NCI-H748 (cell line): ENCODE results near the gene KCTD11.

Experiments used
- DNase-seq: peaks from one replicate; lab custom pipeline; 2025; ENCODE audit not compliant: unreplicated experiment; lab: John Stamatoyannopoulos, UW

The KCTD11 gene

GRCh38 chr17:7351665-7352502 is at the start of gene KCTD11:
Gene KCTD11, plus strand, starts transcription at chr17:7352162.
- DNase-seq = peak; percentile 82

DNA sequence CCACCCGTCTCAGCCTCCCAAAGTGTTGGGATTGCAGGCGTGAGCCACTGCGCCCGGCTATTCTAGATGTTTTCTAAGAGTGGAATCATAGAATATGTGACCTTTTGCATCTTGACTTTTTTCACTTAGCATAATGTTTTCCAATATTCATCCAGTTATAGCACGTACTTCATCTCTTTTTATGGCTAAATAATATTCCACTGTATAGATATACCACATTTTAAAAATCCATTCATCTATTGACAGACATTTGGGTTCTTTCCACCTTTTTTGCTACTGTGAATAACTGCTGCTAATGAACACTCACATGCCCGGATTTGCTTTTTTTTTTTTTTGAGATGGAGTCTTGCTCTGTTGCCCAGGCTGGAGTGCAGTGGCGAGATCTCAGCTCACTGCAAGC is 47.8 kb upstream of the KCTD11 start:
- no peak for DNase-seq

DNA sequence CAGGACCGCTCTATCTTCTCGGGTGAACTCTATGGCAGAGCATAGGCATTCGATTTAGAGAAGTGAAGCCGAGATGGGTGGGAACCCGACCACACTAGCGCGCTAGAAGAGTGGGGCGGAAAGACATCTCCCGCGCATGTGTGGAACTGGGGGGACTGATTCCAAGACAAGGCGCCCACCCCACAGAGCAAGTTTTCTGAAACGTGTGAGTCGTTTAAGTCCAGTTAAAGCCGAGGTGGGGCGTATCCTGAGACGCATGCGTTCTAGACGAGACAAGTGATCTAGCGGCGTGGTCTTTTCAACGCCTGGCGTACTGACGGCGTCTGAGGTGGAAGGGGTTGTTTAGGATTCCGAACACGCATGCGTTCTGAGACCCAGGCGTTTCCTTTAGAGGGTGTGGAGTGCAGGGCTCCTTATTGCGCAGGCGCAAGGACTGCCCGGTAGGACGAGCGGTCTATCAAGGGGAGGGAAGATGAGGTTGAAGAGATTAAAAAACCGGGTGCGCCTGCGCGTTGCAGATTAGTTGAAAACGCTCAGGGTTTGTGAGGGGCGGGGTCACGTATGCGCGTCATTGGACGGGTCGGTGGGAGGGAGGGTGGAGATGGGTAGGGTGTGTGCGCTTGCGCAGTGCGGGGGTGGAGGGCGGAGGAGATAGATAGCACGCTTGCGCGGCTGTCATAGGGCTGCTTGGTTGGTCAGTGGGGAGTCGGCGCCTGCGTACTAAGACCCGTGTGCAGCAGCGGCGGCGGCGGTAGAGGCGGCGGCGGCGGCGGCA is 44.9 kb upstream of the KCTD11 start, which contains the start of gene EIF5A:
EIF5A (plus strand) TSS at position 718 of the 775 bp plus-strand sequence. CDS start 2,008 bp downstream, outside the sequence.
- DNase-seq = peak; percentile 100

GRCh38 chr17:7307686-7308624 is 44.0 kb upstream of the KCTD11 start:
- DNase-seq = peak; percentile 61

DNA sequence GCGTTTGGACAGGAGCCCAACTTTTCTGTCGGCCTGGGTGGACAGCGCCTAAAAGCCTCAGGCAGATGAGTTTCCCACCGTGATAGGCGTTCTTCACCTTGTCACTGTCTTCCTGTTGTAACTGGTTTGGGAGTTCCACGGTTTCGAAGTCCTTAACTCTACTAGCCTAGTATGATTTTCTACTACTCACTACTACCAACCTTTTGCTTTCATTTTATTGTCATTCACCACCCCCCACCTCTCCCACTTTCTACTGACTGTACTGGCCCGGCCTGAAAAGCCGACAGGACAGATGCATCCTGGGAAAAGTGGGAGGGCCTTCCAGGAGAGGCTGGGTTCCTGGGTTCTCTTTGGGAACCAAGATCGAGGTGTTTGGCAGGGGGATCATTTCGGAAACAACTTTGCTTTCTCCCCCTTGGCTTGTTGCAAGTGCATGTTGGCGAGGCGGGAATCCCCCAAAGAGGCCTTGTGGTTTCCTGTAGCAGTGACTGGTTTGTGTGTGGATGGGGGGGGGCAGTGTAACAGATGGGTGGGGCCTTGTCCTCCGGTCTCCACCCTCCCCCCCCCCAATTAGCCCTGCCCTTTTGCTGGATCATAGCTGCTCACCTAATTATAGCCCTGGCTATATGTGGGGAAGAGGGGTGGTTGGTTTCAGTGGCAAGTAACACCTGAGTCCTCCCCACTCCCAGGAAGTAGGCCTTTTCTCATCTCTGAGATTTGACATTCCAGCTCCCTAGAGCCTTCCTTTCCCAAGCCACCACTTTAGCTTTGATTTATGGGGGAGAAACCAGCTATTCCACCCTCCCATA is 43.1 kb upstream of the KCTD11 start:
- peak; percentile 84 for DNase-seq

DNA sequence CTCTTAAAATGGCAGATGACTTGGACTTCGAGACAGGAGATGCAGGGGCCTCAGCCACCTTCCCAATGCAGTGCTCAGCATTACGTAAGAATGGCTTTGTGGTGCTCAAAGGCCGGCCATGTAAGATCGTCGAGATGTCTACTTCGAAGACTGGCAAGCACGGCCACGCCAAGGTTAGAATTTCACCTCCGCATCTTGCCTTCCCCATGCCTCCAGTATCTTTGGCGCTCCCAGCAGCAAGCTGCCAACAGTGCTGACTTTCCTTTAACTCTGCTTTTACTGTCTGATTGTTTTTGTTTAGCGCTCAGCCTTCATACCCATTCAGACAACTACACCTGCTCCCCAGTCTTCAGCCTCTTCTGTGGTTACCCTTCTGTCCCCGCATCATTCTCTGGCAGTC is 42.3 kb upstream of the KCTD11 start:
- no peak for DNase-seq

DNA sequence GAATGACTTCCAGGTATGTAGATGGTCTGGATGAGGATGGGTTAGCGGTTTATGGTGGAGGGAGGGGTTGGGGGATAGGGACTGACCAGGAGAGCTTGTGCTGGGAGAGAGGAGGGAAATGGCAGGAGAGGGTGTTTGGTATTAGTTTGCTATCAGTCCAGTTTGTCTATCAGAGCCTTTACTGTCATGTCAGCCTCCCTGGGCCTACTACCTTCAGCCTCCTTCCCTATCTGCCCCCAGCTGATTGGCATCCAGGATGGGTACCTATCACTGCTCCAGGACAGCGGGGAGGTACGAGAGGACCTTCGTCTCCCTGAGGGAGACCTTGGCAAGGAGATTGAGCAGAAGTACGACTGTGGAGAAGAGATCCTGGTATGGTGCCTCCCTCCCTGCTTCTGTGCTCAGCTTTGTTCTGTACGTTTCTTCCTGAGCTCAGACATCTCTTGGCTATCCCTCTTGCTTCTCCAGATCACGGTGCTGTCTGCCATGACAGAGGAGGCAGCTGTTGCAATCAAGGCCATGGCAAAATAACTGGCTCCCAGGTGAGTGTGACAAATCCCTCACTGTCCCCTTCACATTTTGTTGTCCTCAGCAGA is 40.8 kb upstream of the KCTD11 start:
- no peak for DNase-seq

DNA sequence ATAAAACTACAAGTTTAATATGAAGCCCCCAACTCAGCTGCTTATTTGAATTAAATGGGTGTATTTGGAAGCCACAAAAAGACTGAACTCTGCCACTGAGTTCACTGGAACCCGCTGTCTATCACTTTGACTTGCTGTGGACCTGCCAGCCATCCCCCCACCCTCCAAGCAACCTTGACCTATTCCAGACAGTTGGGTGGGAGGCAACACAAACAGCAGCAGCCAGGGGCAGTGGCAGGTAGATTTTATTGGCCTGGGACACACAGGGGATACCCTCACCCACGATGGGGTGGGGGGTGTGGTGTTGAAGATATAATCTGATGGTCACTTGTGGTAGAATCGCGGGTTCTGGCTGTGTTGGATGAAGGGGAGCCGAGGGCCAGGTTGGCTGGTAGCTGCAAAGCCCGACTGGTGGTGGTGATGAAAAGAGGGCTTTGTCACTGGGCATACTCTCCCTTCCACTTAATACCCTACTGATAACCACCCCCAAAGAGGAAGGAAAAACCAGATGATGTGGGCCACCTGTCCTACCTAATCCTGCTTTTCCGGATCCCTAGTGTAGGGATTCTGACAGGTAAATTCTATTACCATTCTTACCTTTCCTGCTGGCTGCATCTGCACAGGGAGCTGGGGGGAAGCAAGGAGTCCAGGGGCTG is 39.4 kb upstream of the KCTD11 start:
- DNase-seq = no peak

DNA sequence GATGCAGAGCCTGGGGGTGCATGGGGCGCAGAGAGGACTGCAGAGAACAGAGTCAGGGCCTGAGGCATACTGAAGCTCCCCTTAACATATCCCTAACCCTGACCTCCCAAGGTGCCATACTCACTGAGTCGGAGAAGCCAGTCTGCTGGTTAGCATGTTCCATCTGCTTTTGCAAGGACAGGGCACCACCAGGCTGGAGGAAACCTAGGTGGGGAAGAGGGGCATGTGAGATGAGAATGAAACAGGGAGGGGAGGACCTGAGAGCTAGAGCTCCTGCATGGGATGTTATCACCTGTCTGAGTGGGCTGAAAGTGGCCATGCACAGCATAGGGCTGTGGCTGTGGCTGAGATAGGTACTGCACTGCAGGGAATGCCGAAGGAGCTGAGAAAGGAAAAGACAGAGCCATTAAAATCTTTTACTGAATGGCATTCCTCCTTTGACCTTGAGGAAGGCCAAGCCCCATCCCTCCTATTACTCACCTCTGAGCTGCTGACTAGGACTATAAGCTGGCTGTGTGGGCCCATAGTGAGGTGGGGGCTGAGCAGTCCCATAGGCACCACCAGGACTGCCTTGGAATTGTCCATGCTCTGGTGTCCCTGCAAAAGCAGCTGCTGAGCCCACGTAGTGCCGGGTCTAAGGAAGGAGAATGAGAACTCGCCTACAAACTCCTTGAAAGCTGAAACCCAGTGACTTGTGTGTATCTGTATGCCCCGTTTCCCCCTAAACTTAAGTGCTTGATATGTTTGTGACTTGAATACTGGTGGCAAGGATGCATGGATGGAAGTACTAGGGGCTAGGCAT is 38.7 kb upstream of the KCTD11 start:
- no peak for DNase-seq

DNA sequence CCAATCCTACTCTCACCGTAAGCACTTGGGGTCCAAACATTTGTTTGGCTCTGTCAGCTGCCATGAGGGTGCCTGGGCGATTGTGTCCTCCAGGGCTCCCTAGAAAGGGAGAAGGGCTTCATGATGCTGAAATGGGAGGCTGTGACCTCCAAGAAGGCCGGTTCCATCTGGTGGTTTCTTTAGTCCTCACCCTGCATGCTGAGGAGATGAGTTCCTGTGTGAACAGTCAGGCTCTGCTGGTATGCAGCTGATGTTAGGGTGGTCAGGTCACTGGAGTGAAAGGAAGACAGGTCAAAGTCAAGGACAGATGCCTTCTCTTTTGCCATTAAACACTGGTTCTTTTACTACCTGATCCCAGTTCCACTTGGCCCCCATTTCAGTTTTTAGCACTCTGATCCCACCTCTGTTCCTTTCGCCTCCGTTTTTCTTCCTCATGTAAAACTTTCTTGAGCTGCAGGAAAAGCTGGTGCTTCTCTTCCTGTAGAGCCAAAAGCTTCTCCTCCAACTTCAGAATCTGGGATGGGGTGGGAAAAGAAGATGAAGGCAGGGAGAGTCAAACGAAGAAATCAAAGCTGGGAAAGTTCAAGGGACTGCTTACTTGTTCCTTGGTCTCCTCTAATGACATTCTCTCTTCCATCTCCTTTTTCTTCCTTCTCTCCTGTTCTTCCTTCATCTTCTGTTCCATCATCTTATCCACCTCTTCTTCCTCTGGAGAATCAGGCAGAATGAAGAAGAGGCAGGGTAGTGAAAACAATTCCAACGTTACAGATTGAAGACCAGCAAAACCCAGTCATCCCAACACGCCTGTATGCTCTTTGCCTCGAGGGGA is 37.9 kb upstream of the KCTD11 start:
- no peak for DNase-seq

- DNase-seq = peak; percentile 95
These were observed 37.0 kb upstream of the KCTD11 start, which contains the start of gene GPS2 for GRCh38 chr17:7314719-7315569. Gene GPS2, minus strand, starts transcription at chr17:7315360. Its CDS starts 308 bp downstream, at chr17:7315052.

- peak; percentile 31 for DNase-seq
These were observed 36.3 kb upstream of the KCTD11 start for GRCh38 chr17:7315570-7316235.

- DNase-seq = no peak
These were observed 34.7 kb upstream of the KCTD11 start for GRCh38 chr17:7317161-7317803.

GRCh38 chr17:7318121-7318860 is 33.7 kb upstream of the KCTD11 start:
- DNase-seq = no peak

DNA sequence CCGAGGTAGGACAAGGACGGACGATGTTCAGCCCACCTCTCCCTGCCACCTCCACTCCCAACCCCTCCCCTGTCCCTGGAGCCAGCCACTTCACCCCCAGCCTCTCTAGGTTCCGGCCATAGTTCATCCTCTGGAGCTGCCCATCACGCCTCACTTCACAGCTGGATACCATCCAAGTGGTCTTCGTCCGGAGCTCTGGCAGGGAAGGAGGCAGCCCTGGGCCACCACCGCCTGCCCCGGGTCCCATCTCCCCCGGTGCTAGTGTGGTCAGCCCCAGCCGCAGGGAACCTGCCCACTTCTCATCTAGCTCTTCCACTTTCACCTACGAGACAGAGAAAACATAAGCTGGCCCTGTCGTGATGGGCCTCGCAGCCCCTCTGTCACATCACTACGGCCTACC is 30.5 kb upstream of the KCTD11 start:
- no peak for DNase-seq
